SW480 (cell line): ENCODE data around the gene NRXN3.

Experiments used
- DNase-seq: peaks from one replicate; pipeline ENCODE4 v3.0.0-alpha.2; 2016; ENCODE audit warnings: low spot score

The NRXN3 gene

DNA sequence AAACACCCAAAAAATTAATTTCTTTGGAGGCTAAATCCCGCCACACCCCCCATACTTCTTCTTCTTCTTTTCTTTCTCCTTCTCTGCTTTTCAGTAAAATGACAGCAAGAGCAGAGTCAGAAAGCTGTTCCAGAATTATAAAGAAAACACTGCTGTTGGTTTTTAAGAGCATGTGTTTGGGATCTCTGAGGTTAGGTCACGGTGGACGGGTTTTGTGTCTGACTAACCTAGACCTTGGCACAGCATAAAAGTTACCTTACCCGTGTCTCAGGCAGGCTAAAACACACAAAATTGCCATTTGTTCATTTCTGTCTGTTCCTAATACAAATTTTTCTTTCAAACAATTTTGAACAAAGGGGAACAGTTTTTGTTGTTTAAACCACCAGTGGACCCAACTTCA, 540.8 kb downstream of the NRXN3 start:
- no peak for DNase-seq

DNA sequence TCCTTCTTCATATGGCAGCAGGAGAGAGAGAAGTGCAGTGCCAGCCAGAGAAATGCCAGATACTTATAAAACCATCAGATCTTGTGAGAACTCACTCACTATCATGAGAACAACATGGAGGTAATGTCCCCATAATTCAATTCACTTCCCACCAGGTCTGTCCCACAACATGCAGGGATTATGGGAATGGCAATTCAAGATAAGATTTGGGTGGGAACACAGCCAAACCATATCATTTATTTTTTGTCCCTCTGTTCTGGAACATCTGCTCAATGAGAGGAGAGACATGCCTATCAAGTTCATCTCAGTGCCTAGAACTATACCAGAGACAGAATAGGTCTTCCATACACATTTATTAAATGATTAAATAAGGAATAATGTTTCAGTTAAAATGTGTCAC, 543.5 kb downstream of the NRXN3 start:
- no peak for DNase-seq

DNA sequence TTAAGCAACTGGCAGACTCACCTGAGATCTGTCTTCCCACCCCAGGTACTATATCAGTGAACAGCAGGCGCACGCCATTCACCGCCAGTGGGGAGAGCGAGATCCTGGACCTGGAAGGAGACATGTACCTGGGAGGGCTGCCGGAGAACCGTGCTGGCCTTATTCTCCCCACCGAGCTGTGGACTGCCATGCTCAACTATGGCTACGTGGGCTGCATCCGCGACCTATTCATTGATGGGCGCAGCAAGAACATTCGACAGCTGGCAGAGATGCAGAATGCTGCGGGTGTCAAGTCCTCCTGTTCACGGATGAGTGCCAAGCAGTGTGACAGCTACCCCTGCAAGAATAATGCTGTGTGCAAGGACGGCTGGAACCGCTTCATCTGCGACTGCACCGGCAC, 544.5 kb downstream of the NRXN3 start:
- no peak for DNase-seq

DNA sequence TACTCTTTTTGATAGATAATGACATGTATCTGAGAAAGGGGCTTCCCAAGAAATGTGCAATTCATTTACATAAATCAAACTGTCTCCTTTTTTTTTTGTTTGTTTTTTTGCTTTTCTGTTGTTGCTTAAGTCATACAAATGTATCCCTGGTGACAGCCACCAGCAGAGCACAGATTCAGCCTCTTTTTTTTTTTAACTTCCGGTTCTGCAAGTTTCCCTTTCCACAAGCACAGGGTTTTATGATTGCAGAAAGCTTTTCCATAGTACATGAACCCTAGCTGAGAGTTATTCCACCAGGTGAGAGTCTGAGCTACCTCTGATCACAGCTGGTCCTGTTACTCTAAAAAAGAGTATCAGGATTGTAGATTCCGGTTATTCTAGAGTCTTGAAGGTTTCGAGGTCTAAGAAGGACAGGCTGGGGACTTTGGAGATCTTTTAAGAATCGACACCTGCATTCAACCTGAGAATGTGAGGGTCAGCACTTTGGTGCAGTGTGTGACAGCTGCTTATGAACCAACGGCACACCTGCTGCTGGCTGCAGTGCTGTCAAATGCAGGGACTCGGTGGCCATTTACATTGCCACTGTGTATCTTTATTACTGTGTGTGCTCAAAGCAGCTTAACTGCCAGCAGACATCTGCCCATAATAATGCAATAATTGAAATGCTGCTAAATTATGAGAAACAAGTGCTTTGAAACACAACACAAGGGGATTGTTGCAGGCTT, 551.7 kb downstream of the NRXN3 start:
- DNase-seq: no peak

DNA sequence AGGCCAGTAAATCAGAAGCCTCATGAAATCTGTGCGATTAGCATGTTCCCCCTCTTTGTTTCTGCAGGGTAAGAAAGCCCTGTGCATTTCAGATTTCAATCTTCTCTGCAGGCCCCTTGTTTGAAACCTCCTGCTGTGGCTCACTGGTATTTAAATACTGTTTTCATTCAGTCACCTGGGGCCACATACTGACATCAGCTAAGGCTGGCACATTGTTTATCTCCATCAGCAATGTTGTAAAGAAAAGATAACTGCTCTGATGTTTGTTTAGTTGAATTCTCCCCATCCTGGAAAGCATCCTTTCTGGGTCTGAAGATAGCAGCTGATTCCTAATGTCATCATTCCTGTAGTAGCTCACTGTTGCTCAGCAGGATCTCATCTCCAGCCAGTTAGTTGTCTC, 554.9 kb downstream of the NRXN3 start:
- DNase-seq: no peak

DNA sequence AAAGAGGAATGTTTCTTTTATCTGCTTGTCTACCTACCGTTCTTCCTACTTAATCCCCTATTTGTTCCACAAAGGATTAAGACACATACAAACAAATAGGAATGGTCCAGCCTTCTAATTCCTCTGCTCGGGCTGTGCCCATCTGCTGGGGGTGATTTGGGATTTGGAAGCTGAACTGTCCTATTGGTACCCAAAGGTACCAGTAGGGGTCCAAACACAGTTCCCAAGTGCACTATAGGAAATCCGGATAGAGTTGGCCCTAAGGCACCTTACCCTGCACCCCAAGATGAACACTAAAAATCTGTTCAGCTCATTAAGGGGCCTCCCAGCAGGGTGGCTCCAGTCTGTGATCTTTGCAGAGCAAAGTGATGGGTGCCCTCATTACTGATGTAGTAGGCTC, 566.9 kb downstream of the NRXN3 start:
- DNase-seq: no peak

DNA sequence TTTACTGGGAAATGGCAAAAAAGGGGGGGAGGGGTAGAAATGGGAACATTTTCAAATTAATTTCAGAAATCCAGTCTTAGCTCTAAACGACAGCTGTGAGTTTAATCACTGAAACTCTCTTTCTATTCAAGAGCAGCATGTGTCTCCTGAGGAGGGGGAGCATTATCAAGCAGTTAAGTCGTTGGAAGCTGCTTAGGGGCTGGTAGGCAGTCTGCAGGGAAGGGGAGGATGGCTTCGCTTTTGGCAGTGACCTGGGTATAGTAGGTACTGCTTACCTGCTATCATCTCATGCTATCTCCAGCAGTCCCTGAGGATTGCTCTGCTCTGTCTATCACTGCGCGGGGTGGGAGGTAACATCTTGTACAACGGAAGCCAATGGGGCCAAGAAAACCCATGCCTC, 567.4 kb downstream of the NRXN3 start:
- DNase-seq: no peak

DNA sequence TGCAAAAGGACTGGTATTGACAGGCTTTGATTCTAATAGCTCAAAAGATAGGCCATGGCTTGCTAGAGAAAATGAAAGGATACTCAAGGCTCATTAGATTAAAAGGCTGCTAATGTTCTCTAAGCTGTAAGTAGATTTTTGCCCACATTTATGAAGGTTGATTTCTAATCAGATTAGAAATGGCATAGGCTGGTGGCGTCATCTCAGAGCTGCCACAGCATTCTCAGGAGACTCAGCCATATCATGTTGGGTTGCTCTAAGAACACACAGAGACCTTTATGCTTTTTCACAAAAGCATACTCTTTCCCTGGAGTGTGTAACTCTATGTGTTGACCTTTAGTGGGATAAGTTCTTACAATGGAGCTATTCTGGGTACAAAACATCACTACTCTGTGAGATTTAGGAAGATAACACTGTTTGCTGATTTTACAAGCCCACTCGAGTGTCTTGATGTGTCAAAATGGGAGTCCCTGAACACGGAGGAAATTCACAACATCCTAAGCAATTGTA, 576.0 kb downstream of the NRXN3 start:
- no peak for DNase-seq

DNA sequence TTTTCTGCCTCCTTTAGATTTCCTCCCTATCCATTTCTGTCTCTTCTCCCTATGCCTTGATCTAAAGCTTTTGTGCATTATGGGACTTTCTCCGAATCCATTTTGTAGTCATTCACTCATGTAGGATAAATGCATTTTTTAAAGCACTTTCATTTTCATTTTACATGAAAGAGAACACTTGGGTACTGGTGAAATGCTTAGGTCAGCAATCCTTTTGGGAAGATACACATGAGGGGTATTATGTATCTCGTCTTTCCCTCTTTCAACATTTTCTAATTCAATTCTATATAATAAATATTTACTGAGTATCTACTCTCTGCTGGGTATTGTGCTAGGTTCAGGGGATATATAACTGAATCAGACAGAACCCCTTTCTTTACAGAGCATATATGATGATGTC, 577.6 kb downstream of the NRXN3 start:
- DNase-seq: no peak

DNA sequence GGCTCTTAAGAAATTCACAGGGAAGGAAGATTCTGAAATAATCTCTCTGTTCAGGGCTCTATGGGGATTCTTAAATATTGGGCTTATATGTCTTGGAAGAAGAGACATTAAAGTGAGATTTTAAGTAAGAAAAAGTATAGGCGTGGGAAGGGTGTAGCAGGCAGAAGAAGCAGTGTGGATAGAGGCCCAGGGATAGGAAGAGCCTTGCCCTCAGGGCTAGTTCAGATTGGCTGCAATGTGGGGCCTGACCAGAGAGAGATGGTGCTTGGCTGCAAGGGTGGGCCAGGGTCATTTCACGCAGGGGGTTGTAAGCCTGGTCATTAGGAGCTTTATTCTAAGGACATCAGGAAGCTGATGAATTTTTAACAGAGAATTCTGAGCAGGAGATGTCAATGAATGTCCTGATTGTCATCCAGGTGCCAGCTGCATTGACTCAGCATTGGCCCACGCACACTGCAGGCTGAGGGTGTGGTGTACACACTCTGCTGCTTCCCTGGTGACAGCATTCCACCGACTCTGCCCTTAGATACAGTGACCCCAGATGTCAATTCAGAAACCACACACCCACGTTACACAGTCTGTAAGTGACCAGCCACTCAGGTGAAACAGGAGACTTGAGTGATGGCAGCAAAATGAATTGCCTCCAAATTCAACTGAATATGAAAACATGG, 582.5 kb downstream of the NRXN3 start:
- peak; percentile 95 for DNase-seq

DNA sequence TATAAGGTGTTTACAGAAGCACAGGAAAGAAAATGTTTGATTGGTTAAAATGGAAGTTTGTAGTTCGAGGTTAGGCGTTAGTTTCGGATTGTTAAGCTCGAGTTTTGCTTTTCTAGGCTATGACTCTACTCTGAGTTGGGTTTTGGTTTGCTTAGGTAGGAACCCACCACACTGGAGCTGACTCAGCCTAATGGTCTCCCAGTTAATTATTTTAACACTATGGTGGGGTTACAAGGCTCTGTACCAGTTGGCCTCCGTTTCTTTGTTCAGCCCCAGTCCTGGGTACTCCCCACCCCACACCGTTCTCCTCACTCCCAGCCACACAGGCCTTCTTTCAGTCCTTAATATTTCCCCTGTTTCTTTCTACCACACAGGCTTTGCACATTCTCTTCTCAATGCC, 583.9 kb downstream of the NRXN3 start:
- no peak for DNase-seq

DNA sequence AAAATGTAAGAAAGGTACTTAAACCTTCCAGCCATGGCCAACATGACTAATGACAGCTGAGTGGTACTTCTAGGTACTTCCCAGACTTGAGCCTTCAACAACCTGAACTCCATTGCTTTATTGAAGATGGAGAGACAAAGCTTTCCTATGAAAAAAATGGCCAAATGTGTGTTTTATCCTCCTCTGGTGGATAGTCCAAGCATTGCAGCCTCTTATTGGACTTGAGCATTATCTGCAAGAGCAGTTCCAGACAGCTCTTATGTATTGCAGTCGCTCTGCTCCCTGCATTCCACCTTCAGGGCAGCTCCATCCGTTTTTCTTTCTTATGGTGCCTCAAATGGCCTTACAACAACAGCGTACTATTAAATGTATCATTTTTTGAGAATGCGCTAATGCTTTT, 588.2 kb downstream of the NRXN3 start:
- peak; percentile 65 for DNase-seq

DNA sequence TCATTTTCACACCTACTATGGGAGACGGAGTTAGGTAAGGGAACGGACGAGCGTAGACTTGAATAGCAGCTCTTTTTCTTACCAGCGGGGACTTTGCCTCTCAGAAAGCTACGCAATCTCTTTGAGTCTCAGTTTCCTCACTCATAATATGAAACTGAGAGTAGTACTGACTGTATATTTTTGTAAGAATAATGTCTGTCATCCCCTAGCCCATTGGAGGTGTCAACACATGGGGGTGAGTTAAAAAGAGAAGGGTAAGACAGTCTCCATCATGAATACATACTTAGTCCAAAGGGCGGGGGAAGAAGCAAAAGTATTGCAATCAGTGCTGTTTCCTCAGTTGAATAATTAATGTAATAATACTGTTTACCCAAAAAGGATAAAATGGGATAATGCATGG, 592.2 kb downstream of the NRXN3 start:
- no peak for DNase-seq

DNA sequence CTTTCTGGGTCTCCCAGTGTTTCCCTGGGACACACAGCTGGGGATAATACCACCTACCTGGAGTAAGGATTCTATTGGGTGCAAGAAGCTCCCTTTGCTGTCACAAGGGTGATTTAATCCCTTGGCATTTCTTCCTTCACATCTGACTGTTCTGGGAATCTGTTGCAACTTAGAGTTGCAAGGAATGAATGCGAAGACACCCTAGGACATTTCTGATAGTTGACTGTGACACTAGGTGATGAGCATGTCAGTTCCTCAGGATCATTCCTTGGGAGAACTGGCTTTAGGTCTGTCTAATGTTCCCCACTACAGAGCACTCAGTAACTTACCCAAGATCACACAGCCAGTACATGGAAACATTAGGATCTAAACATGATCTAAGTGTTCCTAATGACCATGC, 593.6 kb downstream of the NRXN3 start:
- DNase-seq: no peak

DNA sequence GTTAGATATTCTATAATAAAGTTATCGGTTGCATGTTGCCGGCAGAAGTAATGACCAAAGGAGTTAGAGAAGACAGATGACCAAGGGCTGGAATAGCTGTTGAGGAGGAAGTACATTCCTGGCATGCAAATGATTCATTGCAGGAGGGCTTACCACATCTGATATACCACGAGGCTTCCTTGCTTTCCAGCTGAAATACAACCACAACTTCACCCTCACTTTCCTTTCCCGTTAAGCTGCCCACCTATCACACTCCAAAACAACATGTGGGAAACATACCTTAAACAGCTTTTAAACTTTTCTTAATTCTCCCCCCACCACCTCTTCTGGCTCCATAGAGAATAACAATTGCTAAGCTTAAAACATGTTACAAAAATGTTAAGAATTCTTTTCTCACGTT, 594.1 kb downstream of the NRXN3 start:
- DNase-seq: peak; percentile 30

DNA sequence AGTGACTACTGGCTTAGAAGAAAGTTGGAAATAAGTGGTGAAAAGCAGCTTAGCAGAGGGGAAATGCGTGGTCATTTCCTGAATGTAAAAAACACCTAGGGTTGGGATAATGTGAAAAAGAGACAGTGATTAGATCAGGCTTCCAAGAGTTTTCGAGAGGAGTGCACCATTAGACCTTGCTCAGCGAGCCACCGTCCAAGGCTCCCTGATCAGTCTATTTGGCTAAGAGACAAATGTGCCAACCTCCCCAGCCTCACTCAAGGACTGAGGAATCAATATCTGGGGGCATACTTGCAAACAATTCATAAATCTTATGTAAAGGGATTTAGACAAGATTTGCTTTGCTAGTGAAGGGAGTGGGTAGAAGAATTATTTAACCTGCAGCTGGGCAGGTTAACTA, 594.5 kb downstream of the NRXN3 start:
- no peak for DNase-seq

DNA sequence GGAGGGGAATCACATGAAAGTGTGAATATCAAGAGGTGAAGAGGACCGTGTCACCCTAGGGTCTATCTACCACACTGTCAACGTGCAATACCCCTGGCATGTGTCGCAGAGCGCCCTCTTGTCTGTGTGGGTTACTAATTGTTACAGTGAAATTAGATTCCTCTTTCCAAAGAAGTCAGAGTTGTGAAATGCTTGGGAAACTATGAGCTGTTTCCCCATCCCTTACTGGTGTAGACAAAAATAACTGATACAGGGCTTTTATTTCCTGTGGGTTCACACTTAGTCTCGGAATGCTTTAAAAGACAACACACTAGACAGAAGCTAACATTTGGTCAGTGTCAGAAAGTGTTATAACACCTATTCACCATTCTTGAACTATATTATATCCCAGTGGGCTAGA, 597.3 kb downstream of the NRXN3 start:
- no peak for DNase-seq

DNA sequence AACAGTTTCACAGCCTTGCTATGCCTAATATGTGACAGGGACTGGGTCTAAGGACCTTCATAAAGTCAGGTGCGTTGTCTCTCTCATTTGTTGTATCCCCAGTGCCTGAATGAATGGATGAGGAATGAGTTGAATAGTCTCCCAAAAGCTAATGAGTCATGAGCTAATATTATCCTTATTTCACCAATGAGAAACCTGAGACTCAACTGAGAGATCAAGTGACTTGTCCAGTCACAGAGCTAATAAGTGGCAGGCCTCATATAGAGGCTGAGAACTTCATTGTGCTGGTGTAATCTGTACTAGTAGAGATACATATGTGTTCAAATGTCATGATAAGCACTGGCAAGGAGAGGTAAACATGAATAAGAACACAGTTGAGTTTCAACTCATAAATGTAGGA, 612.4 kb downstream of the NRXN3 start:
- no peak for DNase-seq

DNA sequence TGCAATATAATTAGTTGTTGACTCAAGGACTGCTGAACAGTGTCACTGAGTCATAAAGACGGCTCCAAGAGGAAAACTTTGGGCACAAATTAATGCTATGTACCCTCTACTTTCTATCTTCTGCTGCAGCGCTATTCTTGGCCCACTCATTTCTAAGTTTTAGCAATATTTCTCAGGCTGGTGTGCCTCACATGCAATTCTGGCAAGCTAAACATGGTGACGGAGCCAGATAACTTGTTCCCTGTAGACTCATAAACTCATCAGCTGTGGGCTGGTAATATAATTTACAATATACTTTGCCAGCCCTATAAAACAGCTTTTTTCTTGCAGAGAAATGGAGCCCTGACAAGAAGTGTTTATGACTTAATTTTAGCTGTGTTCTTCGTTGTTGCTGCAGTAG, 615.1 kb downstream of the NRXN3 start:
- DNase-seq: no peak

DNA sequence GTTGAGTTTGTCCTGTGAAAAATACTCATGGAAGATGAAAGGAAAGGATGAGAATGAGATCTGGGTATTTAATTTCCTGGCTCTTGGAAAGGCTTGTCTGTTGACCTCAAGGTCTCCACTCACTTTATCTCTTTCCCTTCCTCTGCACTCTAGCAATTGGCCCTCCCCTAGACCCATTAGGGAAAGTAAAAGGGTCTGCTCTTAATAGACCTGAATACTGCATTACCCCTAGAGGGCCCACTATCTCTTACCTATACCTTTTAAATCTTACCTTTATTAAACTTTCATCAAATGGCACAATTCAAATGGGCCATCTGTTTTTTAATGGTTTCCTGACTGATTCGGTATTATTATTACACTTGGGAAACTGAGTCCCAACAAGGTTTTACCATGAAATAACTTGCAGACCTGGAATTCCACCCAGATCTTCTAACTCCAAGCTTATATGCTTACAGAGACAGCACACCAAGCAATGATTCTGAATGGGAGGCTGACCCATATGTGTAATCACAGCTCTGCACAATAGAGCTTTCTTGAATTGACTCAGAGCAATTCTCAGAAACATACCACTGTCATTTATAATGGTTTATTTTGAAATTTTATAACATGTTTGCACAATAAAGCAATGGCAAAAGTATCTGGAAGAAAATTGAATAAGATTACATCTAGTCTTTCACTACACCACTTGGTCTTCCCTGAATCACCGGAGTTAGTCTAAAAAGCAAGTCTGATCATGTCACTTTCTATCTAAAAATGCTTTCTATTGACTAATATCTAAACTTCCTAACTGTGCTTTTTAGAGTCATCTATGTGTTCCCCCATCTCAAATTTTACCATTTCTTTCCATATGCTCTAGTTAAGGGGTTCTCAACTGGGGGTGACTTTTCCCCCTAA, 618.5 kb downstream of the NRXN3 start:
- DNase-seq: no peak

DNA sequence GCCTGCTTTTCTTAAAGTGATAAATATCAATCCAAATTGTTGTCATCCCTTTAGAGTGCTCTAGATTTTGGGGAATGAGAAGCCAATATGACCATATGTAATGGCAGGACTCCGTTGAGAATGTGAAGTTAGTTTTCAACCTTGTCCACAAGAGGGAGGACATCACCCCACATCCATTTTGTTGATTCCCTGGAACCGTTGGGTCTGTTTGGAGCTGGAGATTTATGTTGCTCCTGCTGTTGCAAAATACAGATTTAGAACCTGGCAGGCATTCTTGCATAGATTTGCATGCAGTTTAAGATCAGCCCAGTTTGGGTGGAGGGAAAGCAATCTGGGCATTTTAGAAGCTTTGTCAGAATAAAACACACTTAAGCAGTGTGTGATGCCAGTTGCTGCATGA, 620.1 kb downstream of the NRXN3 start:
- DNase-seq: no peak

DNA sequence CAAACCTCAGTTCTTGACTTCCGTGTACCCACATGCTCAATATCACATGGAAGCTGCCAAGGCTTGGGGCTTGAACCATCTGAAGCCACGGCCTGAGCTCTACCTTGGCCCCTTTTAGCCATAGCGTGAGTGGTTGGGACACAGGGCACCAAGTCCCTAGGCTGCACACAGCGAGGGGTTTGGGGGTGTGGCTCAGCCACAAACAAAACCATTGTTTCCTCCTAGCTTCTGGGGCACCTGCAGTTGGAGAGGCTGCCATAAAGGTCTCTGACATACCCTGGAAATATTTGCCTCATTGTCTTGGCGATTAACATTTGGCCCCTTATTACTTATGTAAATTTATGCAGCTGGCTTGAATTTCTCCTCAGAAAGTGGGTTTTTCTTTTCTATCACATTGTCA, 628.6 kb downstream of the NRXN3 start:
- no peak for DNase-seq

DNA sequence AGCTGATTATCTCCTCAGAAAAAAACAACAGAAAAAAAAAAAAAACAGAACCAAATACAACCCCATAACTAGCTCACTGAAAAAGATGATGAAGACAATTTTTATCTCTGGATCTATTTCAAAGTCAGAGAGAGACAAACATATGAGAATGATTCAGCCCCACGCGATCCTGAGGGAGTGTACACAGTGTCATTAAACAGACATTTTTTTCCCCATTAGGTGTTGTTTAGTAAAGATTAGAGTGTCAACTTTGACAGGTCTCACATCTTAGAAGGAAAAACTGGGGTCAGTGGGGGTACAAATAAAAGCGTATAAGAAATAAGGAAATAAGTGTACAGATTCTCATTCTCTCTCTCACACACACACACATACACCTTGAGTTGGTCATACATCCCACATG, 635.4 kb downstream of the NRXN3 start:
- DNase-seq: no peak
